DND-41 (cell line): ENCODE results near the gene GABRG3.

ENCODE experiments used
- CTCF ChIP-seq: IDR thresholded peaks from 2 replicates; pipeline ENCODE4 v1.5.1; 2012; ENCODE audit warnings: borderline replicate concordance, low read length, moderate library complexity, mild to moderate bottlenecking; ENCODE audit not compliant: poor library complexity, severe bottlenecking; ENCODE audit errors: extremely low read depth
- EZH2 ChIP-seq: IDR thresholded peaks from 3 replicates; pipeline ENCODE4 v1.6.1; 2012; ENCODE audit warnings: borderline replicate concordance, low read depth, mild to moderate bottlenecking, moderate library complexity, low read length, inconsistent platforms; ENCODE audit not compliant: severe bottlenecking

DNA sequence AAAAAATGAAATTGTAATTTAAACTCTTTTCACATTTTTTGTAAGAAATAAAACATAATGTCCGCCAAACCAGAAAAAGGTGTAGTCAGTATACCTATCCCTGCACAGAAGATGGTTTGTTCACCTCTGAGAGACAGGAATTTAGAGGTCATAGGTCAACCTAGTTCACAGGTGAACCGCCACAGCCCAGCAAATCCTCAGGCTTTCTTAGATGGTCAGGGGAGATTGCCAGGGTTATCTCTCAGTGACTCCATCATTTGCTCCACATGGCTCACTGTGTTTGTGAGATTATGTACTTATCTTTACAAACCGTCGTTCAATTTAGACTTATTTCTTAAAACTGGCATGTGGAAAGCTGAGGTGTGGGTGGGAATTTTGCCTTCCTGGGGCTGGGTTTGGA lies 264.2 kb downstream of the GABRG3 start:
- TF ChIP-seq CTCF (no peak), EZH2 (no peak)
